Tibial nerve (tissue), 4 donors: ENCODE measurements around the gene MGST2.

Source experiments
- CTCF ChIP-seq, 5 experiments: fragments of 200-600 bp in 3 of 5; fragments of 450-650 bp in 2 of 5; sonication (generic) in 3 of 5; IDR thresholded peaks; one replicate each; pipeline ENCODE4 v1.5.1; 2016 to 2019; ENCODE audit warnings: antibody characterized with exemption in 5 of 5, mild to moderate bottlenecking in 3 of 5, moderate library complexity in 2 of 5
- EP300 ChIP-seq, 2 donors: sonication (generic); formaldehyde crosslinking; IDR thresholded peaks; one replicate each; pipeline ENCODE4 v1.6.1; 2017; ENCODE audit warnings: antibody characterized with exemption in 2 of 2, mild to moderate bottlenecking in 1 of 2
- POLR2A ChIP-seq, 2 donors: fragments of 450-650 bp; IDR thresholded peaks; one replicate each; pipeline ENCODE4 v1.6.1; 2017; ENCODE audit warnings: antibody characterized with exemption in 2 of 2, mild to moderate bottlenecking in 2 of 2, moderate library complexity in 2 of 2

- no peak for TF ChIP-seq CTCF (IDR thresholded peaks at IDR 0.05)
- TF ChIP-seq POLR2A (IDR thresholded peaks at IDR 0.05) = no peak
- no peak for TF ChIP-seq EP300 (IDR thresholded peaks at IDR 0.05)
Observed at GRCh38 chr4:139692309-139693012, 26.8 kb downstream of the MGST2 start.
